ENCODE results near the gene CMTM1. TPM values are rescaled to one million over a fixed set of nuclear protein-coding genes. Genes with fewer than 3 reads are reported as not detected.
"Not testable (repeated sequence)": the region's sequence is repeated elsewhere in the genome, so short reads cannot be mapped to it uniquely, and the experiment has no call there.

The CMTM1 gene
- total and polyA plus RNA-seq, 2 donors from 2014 or later = 4.6 TPM; not detected in 1

- Histone ChIP-seq H3K36me3 (ENCODE audit: control insufficient read depth in 2 of 3, insufficient read depth in 3 of 3, low read length in 3 of 3) (peaks cover 0 to 10% (median 3%) of the 10 kb centered on the region in 3 donors), H3K27ac (ENCODE audit: low read depth in 2 of 2, low read length in 2 of 2) (no peak overlapping the region), H3K4me1 (ENCODE audit: control insufficient read depth in 2 of 3, insufficient read depth in 2 of 3, low read depth in 1 of 3, low read length in 3 of 3) (peaks cover 0 to 14% (median 8%) of the 10 kb centered on the region in 3 donors), H3K27me3 (ENCODE audit: control insufficient read depth, insufficient read depth, low read length) (no peaks in the 10 kb centered on the region), H3K9me3 (ENCODE audit: control insufficient read depth in 2 of 3, insufficient read depth in 1 of 3, low read length in 3 of 3) (no peaks in the 10 kb centered on the region), H3K9ac (ENCODE audit: low read length in 3 of 3) (peak overlapping the region in 1 of 3 donors; percentile 28), H3K4me3 (ENCODE audit: low read length in 3 of 3) (no peak overlapping the region)
- FAIRE-seq (no peak), DNase-seq (peak; percentile 92 to 95 (median 92))
- intact Hi-C loops (cut with DNase I) = loop anchor here (10.0 kb wide), 1 partner anchor 204 kb away; no protein-coding TSS in a partner anchor
- peak; percentile 75 for TF ChIP-seq CTCF (IDR thresholded peaks at IDR 0.05; ENCODE audit: borderline replicate concordance, extremely low read depth, insufficient read depth)
Observed at GRCh38 chr16:66608241-66609138, 42.3 kb downstream of the CMTM1 start.

- Histone ChIP-seq H3K36me3 (ENCODE audit: control insufficient read depth in 2 of 3, insufficient read depth in 3 of 3, low read length in 3 of 3) (peaks cover 0 to 10% (median 3%) of the 10 kb centered on the region in 3 donors), H3K27ac (ENCODE audit: low read depth in 2 of 2, low read length in 2 of 2) (no peak overlapping the region), H3K27me3 (ENCODE audit: control insufficient read depth, insufficient read depth, low read length) (no peaks in the 10 kb centered on the region), H3K9ac (ENCODE audit: low read length in 3 of 3) (peak overlapping the region in 1 of 3 donors; percentile 28), H3K4me1 (ENCODE audit: control insufficient read depth in 2 of 3, insufficient read depth in 2 of 3, low read depth in 1 of 3, low read length in 3 of 3) (peaks cover 0 to 10% (median 8%) of the 10 kb centered on the region in 3 donors), H3K9me3 (ENCODE audit: control insufficient read depth in 2 of 3, insufficient read depth in 1 of 3, low read length in 3 of 3) (no peaks in the 10 kb centered on the region), H3K4me3 (ENCODE audit: low read length in 3 of 3) (no peak overlapping the region)
- DNase-seq = peak in 1 of 5 donors; percentile 74
- TF ChIP-seq CTCF (IDR thresholded peaks at IDR 0.05; ENCODE audit: borderline replicate concordance, extremely low read depth, insufficient read depth) = no peak
- FAIRE-seq = no peak
- intact Hi-C loops (cut with DNase I) = loop anchor here (10.0 kb wide), 1 partner anchor 204 kb away; no protein-coding TSS in a partner anchor
Observed at GRCh38 chr16:66609139-66609510, 42.9 kb downstream of the CMTM1 start.

- Histone ChIP-seq H3K9me3 (ENCODE audit: control insufficient read depth in 2 of 3, insufficient read depth in 1 of 3, low read length in 3 of 3) (no peaks in the 10 kb centered on the region), H3K4me1 (ENCODE audit: control insufficient read depth in 2 of 3, insufficient read depth in 2 of 3, low read depth in 1 of 3, low read length in 3 of 3) (peaks cover 0 to 10% (median 8%) of the 10 kb centered on the region in 3 donors), H3K27ac (ENCODE audit: low read depth in 2 of 2, low read length in 2 of 2) (no peak overlapping the region), H3K4me3 (ENCODE audit: low read length in 3 of 3) (no peak overlapping the region), H3K27me3 (ENCODE audit: control insufficient read depth, insufficient read depth, low read length) (no peaks in the 10 kb centered on the region), H3K9ac (ENCODE audit: low read length in 3 of 3) (no peak overlapping the region), H3K36me3 (ENCODE audit: control insufficient read depth in 2 of 3, insufficient read depth in 3 of 3, low read length in 3 of 3) (peaks cover 0 to 19% (median 3%) of the 10 kb centered on the region in 3 donors)
- no peak for FAIRE-seq
- peak in 1 of 5 donors; percentile 71 for DNase-seq
- intact Hi-C loops (cut with DNase I) = no loop called here
- TF ChIP-seq CTCF (IDR thresholded peaks at IDR 0.05; ENCODE audit: borderline replicate concordance, extremely low read depth, insufficient read depth) = no peak
Observed at GRCh38 chr16:66610111-66610820, 44.0 kb downstream of the CMTM1 start.

GRCh38 chr16:66611911-66612310 lies 45.7 kb downstream of the CMTM1 start:
- H3K36me3 ChIP-seq (ENCODE audit: control insufficient read depth in 2 of 3, insufficient read depth in 3 of 3, low read length in 3 of 3) = peaks cover 0 to 19% (median 7%) of the 10 kb centered on the region in 3 donors
- DNase-seq = peak in 1 of 5 donors; percentile 37
- H3K4me1 ChIP-seq (ENCODE audit: control insufficient read depth in 2 of 3, insufficient read depth in 2 of 3, low read depth in 1 of 3, low read length in 3 of 3); H3K27ac ChIP-seq (ENCODE audit: low read depth in 2 of 2, low read length in 2 of 2); H3K9me3 ChIP-seq (ENCODE audit: control insufficient read depth in 2 of 3, insufficient read depth in 1 of 3, low read length in 3 of 3); H3K27me3 ChIP-seq (ENCODE audit: control insufficient read depth, insufficient read depth, low read length); H3K4me3 ChIP-seq (ENCODE audit: low read length in 3 of 3); intact Hi-C loops (cut with DNase I); H3K9ac ChIP-seq (ENCODE audit: low read length in 3 of 3); FAIRE-seq: not testable (repeated sequence)

Measured in kidney (tissue), 14 donors.